Esophagus (tissue), 2 donors: ENCODE data around the gene CASP4. TPM values are rescaled to one million over a fixed set of nuclear protein-coding genes. Genes with fewer than 3 reads are reported as not detected.
A peak's percentile ranks its signal among the peaks of the same experiment; 100 is the strongest.

Source experiments
- H3K27ac ChIP-seq, 2 donors: one replicate each; pipeline ENCODE4 v1.5.1; 2013; ENCODE audit warnings: low read depth in 2 of 2, mild to moderate bottlenecking in 2 of 2, inconsistent platforms in 1 of 2, low read length in 1 of 2, moderate library complexity in 1 of 2
- H3K27me3 ChIP-seq, 2 donors: one replicate each; pipeline ENCODE4 v1.6.1; 2013; ENCODE audit warnings: low read length in 2 of 2, control low read depth in 1 of 2, mild to moderate bottlenecking in 1 of 2; ENCODE audit not compliant: insufficient read depth in 2 of 2, control insufficient read depth in 1 of 2
- H3K36me3 ChIP-seq, 2 donors: one replicate each; pipeline ENCODE4 v1.6.1; 2013; ENCODE audit warnings: low read length in 1 of 2; ENCODE audit not compliant: control insufficient read depth in 2 of 2, insufficient read depth in 2 of 2
- H3K4me1 ChIP-seq, 2 donors: one replicate each; pipeline ENCODE4 v1.6.1; 2013; ENCODE audit warnings: low read length in 1 of 2; ENCODE audit not compliant: control insufficient read depth in 2 of 2, insufficient read depth in 2 of 2
- H3K4me3 ChIP-seq, 2 donors: one replicate each; pipeline ENCODE4 v1.5.1; 2013; ENCODE audit warnings: low read length in 2 of 2, mild to moderate bottlenecking in 2 of 2, low read depth in 1 of 2, moderate library complexity in 1 of 2
- H3K9me3 ChIP-seq, 2 donors: one replicate each; pipeline ENCODE4 v1.6.1; 2013; ENCODE audit warnings: mild to moderate bottlenecking in 2 of 2, low read depth in 1 of 2, low read length in 1 of 2, moderate library complexity in 1 of 2; ENCODE audit not compliant: control insufficient read depth in 2 of 2, insufficient read depth in 1 of 2
- WGBS, 2 donors: extraction: QIAGEN DNeasy Blood & Tissue Kit; methylation state at CpG; one replicate each; pipeline ENCODE4 v1.1.7; 2013; 5-methylcytosine and 5-hydroxymethylcytosine counted together
- polyA plus RNA-seq, 2 donors: library from polyadenylated mRNA; stranded (reverse); fragments of 200-250 nt; gene quantifications; one replicate each; pipeline ENCODE4 v1.2.3, GENCODE V29; 2013
- donor health status: healthy with polysubstance abuse.
- donor health status: Bipolar disorder and iron deficiency.

The CASP4 gene
- polyA plus RNA-seq, 2 donors: 54.0 to 71.6 TPM

- Histone ChIP-seq H3K4me1 (no peaks in the 10 kb centered on the region), H3K36me3 (no peaks in the 10 kb centered on the region), H3K27ac (no peak overlapping the region), H3K9me3 (no peaks in the 10 kb centered on the region), H3K27me3 (no peaks in the 10 kb centered on the region), H3K4me3 (no peak overlapping the region)
Observed at GRCh38 chr11:104928811-104929210, 39.6 kb downstream of the CASP4 start.

- Histone ChIP-seq H3K36me3 (no peaks in the 10 kb centered on the region), H3K27ac (no peak overlapping the region), H3K27me3 (no peaks in the 10 kb centered on the region), H3K4me1 (no peaks in the 10 kb centered on the region), H3K9me3 (no peaks in the 10 kb centered on the region), H3K4me3 (no peak overlapping the region)
- 78 to 82% methylated on average over 9 of the region's 9 CpGs for WGBS, 2 donors
Observed at GRCh38 chr11:104926771-104927611, 41.4 kb downstream of the CASP4 start.

DNA sequence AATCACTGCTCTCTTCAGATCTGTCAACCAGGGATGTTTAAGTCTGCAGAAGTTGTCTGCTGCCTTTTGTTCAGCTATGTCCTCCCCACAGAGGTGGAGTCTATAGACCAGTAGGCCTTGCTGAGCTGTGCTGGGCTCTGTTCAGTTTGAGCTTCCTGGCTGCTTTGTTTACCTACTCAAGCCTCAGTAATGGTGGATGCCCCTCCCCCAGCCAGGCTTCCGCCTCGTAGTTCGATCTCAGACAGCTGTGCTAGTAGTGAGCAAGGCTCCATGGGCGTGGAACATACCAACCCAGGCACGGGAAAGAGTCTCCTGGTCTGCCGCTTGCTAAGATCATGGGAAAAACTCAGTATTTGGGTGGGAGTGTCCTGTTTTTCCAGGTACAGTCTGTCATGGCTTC is 42.5 kb downstream of the CASP4 start:
- 85 to 91% methylated on average over 6 of the region's 6 CpGs for WGBS, 2 donors
- Histone ChIP-seq H3K9me3 (no peaks in the 10 kb centered on the region), H3K4me1 (no peaks in the 10 kb centered on the region), H3K4me3 (no peak overlapping the region), H3K27me3 (no peaks in the 10 kb centered on the region), H3K27ac (no peak overlapping the region), H3K36me3 (no peaks in the 10 kb centered on the region)

DNA sequence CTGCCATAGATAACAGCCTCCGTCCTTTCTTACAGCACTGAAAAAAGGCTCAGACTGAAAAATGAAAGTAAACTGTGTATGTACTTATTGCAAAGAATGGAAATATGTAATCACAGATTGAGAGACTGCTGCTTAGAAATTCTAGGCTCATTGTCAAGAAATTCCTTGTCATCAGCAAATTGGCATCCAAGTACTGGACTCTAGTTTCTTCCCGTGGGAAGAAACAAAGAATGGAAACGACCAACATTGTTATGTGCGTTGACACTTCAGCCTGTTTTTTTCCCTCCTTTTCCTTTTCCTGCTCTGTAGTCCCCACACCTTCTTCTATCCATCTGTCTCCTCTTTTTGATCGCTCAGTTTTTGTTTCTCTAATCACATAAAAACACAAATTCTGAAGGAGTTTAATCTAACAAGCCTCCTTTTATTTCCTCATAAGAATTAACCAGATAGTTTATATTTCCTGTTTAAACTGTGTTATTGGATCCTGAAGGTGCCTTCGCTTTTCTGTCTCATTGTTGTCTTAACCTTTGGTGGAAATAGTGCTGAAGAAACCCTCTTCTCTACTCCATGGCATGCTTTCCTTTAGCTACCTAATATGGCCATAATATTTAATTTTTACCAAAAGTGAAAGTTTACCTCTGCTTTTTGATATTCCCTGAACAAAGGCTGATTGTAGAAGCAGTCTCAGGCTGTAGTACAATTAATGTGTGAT is 50.1 kb downstream of the CASP4 start:
- Histone ChIP-seq H3K4me3 (peak overlapping the region in 1 of 2 donors; percentile 57), H3K27me3 (no peaks in the 10 kb centered on the region), H3K9me3 (no peaks in the 10 kb centered on the region), H3K27ac (no peak overlapping the region), H3K36me3 (no peaks in the 10 kb centered on the region), H3K4me1 (no peaks in the 10 kb centered on the region)
- WGBS, 2 donors: 16 to 19% methylated on average over 6 of the region's 6 CpGs

GRCh38 chr11:104917271-104918112 is 50.9 kb downstream of the CASP4 start:
- 23 to 39% methylated on average over 3 to 4 of the region's 4 CpGs for WGBS, 2 donors
- H3K9me3 ChIP-seq: no peaks in the 10 kb centered on the region
- no peaks in the 10 kb centered on the region for H3K4me1 ChIP-seq
- no peaks in the 10 kb centered on the region for H3K27me3 ChIP-seq
- peak overlapping the region in 1 of 2 donors; percentile 57 for H3K4me3 ChIP-seq
- no peak overlapping the region for H3K27ac ChIP-seq
- H3K36me3 ChIP-seq: no peaks in the 10 kb centered on the region

DNA sequence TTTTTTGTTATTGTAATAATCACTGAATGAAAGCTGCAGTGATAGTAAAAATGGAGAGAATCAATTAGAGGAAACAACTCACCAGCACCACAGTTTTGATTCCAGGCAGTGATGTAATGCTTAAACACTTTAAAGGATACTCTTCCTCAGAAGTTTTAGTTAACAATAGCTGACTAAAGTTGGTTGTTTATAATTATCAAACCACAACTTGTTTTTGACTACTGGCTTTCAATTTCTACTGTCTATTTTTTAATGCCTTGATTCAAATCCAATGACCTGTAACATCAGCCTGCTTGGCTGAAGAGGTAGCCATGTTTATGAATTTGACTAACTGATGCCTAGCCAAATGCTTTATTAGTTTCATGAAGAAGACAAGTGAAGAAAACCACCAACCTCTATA is 51.9 kb downstream of the CASP4 start:
- Histone ChIP-seq H3K4me1 (no peaks in the 10 kb centered on the region), H3K36me3 (no peaks in the 10 kb centered on the region), H3K4me3 (no peak overlapping the region), H3K27ac (no peak overlapping the region), H3K27me3 (no peaks in the 10 kb centered on the region), H3K9me3 (no peaks in the 10 kb centered on the region)

- H3K4me1 ChIP-seq: no peaks in the 10 kb centered on the region
- WGBS, 2 donors: 89 to 90% methylated on average over 3 of the region's 3 CpGs
- no peak overlapping the region for H3K27ac ChIP-seq
Observed at GRCh38 chr11:104912102-104912501, 56.3 kb downstream of the CASP4 start.

GRCh38 chr11:104908186-104908531 is 60.2 kb downstream of the CASP4 start:
- H3K27ac ChIP-seq: no peak overlapping the region
- 87 to 90% methylated on average over 3 of the region's 3 CpGs for WGBS, 2 donors
- no peaks in the 10 kb centered on the region for H3K27me3 ChIP-seq
- no peaks in the 10 kb centered on the region for H3K9me3 ChIP-seq
- no peaks in the 10 kb centered on the region for H3K36me3 ChIP-seq
- no peak overlapping the region for H3K4me3 ChIP-seq
- no peaks in the 10 kb centered on the region for H3K4me1 ChIP-seq

More at GRCh38 chr11:104912102-104912501, 56.3 kb downstream of the CASP4 start:
- Histone ChIP-seq H3K27me3 (no peaks in the 10 kb centered on the region), H3K9me3 (no peaks in the 10 kb centered on the region), H3K4me3 (no peak overlapping the region), H3K36me3 (no peaks in the 10 kb centered on the region)

DNA sequence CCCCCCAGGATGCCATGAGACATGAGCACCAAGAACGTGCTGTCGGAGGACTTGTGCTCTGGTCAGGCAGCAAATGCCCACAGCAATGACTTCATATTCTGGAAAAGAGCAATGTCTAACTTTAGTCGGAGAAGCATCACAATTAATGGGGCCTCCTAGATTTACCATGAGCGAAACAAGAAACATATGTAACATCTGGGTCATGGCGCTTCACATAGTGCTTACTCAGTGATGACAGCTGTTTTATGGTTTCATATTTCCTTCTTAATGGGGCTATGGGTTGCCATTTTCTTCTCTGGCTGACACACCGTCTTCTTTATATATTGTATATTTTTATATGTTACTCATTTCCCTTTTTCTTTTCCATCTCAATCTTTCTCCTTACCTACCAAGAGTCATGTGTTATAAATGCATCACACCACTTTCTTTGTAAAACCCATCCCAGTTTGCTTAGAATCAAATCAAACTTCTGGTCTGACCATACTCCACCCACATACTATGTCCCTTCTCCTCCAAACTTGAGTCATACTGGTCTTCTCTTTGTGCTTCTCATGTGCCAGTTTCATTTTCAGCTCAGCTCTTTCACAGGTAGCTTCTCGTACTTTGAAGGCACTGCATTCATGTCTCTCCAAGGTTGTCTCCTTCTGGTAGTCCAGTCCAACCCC is 60.7 kb downstream of the CASP4 start:
- Histone ChIP-seq H3K27me3 (no peaks in the 10 kb centered on the region), H3K4me1 (no peaks in the 10 kb centered on the region), H3K36me3 (no peaks in the 10 kb centered on the region), H3K27ac (no peak overlapping the region), H3K4me3 (no peak overlapping the region), H3K9me3 (no peaks in the 10 kb centered on the region)
- WGBS, 2 donors: 67 to 75% methylated on average over 7 of the region's 7 CpGs
